GM13976 (cell line): ENCODE results near the gene TMEM131L.
"Not testable (repeated sequence)": the region's sequence is repeated elsewhere in the genome, so short reads cannot be mapped to it uniquely, and the experiment has no call there.

Experiments
- DNase-seq: peaks from one replicate; pipeline ENCODE4 v3.0.0; 2012; ENCODE audit warnings: low spot score
- in situ Hi-C: fragments of 300-500 bp; cut with MboI; formaldehyde crosslinking; loops from one replicate; pipeline ENCODE4 v1.12.0; 2022; ENCODE audit warnings: low sequenced_read_pairs, mixed read lengths, inconsistent platforms; ENCODE audit not compliant: unreplicated experiment
- TF ChIP-seq, protein P1 (sequence below): IDR thresholded peaks from 2 replicates; pipeline ENCODE4 v1.5.1; 2012; ENCODE audit warnings: borderline replicate concordance, mild to moderate bottlenecking; ENCODE audit not compliant: insufficient read depth; ENCODE audit errors: extremely low read depth, missing control alignments, control extremely low read depth

The TMEM131L gene

DNA sequence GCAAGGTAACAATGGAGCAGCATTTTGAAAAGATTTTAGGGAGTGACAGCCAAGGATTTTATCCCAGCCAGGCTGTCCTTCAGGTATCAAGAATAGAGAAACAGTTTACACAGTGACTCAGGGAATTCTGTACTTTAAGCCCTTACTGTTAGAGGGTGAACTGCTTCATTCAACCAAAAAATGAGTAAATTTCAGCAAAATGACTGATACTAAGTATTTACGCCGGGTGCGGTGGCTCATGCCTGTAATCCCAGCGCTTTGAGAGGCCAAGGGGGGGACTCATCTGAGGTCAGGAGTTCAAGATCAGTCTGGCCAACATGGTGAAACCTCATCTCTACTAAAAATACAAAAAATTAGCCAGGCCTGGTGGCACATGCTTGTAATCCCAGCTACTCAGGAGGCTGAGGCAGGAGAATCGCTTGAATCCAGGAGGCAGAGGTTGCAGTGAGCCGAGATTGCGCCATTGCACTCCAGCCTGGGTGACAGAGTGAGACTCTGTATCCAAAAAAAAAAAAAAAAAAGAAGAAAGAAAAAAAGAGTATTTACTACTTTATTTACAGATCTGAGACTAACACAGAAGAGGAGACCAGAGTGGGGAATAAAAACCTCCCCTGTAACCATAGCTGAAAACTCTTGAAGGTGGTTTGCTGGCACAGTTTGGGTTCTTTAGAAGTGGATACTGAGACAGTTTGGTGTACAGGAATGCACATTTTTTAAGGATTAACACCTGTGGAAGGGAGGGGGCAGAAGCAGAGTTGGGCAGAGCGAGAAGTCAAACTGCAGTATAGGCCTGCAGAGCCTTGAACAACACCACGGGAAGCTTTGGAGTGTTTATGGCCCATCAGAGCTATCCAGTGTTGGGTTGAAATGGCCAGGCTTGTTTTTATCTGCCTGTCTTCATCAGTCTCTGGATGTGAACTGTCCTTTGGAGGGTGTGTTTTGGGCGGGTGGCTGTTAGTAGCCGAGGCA is 40.5 kb downstream of the TMEM131L start:
- no peak for DNase-seq
- TF ChIP-seq, protein P1, sequence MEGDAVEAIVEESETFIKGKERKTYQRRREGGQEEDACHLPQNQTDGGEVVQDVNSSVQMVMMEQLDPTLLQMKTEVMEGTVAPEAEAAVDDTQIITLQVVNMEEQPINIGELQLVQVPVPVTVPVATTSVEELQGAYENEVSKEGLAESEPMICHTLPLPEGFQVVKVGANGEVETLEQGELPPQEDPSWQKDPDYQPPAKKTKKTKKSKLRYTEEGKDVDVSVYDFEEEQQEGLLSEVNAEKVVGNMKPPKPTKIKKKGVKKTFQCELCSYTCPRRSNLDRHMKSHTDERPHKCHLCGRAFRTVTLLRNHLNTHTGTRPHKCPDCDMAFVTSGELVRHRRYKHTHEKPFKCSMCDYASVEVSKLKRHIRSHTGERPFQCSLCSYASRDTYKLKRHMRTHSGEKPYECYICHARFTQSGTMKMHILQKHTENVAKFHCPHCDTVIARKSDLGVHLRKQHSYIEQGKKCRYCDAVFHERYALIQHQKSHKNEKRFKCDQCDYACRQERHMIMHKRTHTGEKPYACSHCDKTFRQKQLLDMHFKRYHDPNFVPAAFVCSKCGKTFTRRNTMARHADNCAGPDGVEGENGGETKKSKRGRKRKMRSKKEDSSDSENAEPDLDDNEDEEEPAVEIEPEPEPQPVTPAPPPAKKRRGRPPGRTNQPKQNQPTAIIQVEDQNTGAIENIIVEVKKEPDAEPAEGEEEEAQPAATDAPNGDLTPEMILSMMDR = no peak
- in situ Hi-C loops = no loop called here

DNA sequence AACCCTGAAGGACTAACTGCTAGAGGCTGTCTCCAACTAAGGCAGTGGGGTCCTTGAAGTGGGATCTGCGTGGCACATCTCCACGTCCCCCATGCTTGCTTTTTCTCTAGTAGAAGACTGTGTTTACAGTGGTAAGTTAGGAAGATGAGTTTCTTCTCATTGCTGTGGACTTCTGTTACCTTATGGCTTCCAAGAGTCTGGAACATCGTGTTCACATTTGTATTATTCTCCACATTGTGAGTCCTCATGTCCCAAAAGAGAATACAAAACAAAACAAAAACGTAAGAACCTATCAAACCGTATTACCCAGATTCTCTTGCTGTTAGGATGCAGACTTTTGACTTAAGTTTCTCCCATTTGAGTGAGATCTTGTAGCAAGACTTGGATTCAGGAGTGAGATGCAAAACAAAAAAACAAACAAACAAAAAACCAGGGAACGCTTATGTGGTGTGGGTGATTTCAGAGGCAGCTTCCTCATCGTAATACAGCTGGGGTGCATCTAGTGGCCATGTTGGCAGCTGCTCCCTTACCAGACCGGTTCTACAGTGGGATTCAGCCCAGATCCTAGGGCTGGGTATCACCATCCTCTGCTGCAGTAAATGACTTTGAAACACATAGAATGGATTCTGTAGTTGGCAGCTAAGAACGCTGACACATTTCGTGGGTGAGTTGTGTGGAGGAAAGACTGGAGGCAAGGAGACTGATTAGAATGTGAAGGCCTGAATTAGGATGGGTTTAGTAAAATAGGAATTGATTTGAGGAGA is 41.3 kb downstream of the TMEM131L start:
- DNase-seq = no peak
- TF ChIP-seq, protein P1 = no peak
- in situ Hi-C loops = no loop called here

DNA sequence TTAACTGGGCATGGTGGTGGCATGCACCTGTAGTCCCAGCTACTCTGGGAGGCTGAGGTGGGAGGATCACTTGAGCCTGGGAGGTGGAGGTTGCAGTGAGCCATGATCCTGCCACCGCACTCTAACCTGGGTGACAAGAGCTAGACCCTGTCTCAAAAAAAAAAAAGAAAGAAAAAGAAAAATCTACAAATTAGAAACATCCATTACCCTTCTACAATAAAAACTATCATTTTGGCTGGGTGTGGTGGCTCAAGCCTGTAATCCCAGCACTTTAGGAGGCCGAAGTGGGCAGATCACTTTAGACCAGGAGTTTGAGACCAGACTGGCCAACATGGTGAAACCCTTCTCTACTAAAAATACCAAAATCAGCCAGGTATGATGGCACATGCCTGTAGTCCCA is 43.1 kb downstream of the TMEM131L start:
- in situ Hi-C loops = not testable (repeated sequence)

DNA sequence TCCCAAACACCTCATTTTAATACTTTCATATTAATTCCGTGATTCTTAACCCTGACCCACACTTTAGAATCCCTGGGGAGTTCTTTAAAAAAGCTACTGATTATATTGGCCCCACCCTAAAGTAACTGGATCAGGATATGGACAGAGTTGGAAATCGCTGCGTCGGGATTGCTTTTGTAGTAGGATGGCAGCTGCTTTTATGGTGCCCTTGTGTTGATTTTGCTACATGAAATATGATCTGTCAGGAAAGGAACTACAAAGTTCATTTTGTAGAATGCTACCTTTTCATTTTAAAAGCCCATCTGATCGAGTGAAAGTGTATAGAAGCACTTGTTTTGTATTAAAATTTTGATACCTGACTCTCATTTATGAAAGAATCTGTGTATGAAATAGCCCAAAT is 43.6 kb downstream of the TMEM131L start:
- no peak for DNase-seq
- TF ChIP-seq, protein P1 = no peak
- in situ Hi-C loops = no loop called here

More for the DNA sequence above, 43.1 kb downstream of the TMEM131L start:
- not testable (repeated sequence) for DNase-seq

DNA sequence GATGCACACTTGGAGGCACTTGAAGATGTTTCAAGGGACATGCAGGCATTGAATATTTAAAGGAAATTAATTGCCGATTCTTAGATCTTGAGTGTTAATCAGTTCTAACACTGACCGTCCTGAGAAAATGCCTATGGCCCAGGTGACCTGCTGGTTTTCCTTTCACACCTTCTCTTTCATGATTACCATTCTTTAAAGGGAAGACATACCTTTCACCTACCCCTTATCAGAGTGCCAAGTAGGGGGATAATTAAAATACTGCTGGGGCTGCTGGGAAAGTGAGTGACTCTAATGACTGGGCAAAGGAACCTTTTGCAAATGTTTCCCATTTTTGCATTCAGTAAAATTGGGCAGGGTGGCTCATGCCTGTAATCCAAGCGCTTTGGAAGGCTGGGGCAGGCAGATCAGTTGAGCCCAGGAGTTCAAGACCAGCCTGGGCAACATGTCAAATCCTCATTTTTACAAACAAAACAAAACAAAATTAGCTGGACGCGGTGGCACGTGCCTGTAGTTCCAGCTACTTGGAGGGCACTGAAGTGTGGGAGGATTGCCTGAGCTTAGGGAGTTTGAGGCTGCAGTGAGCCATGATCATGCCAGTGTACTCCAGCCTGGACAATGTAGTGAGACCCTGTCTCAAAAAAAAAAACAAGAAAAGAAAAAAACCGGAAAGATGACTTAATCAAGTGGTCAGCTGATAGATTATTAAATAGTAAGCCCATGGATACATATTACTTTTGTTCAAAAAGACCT is 44.3 kb downstream of the TMEM131L start:
- in situ Hi-C loops = no loop called here
- DNase-seq = no peak
- TF ChIP-seq, protein P1 = no peak

DNA sequence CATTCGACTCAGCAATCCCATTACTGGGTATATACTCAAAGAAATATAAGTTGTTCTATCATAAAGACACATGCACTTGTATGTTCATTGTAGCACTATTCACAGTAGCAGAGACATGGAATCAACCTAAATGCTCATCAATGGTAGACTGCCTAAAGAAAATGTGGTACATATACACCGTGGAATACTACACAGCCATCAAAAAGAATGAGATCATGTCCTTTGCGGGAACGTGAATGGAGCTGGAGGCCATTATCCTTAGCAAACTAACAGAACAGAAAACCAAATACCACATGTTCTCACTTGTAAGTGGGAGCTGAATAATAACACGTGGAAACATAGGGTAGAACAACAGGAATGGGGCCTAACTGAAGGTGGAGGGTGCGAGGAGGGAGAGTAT is 44.9 kb downstream of the TMEM131L start:
- in situ Hi-C loops = no loop called here
- no peak for DNase-seq
- TF ChIP-seq, protein P1 = no peak
